ENCODE results near the gene VPS25. TPM values are rescaled to one million over a fixed set of nuclear protein-coding genes. Genes with fewer than 3 reads are reported as not detected.
"Not testable (repeated sequence)": the region's sequence is repeated elsewhere in the genome, so short reads cannot be mapped to it uniquely, and the experiment has no call there.

Gene VPS25
- polyA plus RNA-seq, 3 donors, result 87.8 to 95.9 (median 90.9) TPM

- no peak for DNase-seq
Observed at GRCh38 chr17:42760652-42761581, 12.3 kb upstream of the VPS25 start, which contains the start of gene RAMP2. Gene RAMP2, plus strand, starts transcription at chr17:42761227. Its CDS starts 35 bp downstream, at chr17:42761262.

GRCh38 chr17:42761638-42762037 is 11.6 kb upstream of the VPS25 start:
- no peak for DNase-seq

GRCh38 chr17:42766124-42766523 is 7.1 kb upstream of the VPS25 start:
- DNase-seq, result no peak

- DNase-seq, result no peak
Observed at GRCh38 chr17:42767512-42767911, 5.7 kb upstream of the VPS25 start.

GRCh38 chr17:42768006-42768405 is 5.2 kb upstream of the VPS25 start:
- DNase-seq, result not testable (repeated sequence)

GRCh38 chr17:42769964-42770363 is 3.3 kb upstream of the VPS25 start:
- not testable (repeated sequence) for DNase-seq

GRCh38 chr17:42772945-42773289 is 332 bp upstream of the VPS25 start:
- DNase-seq, result no peak

- DNase-seq, result no peak
Observed at GRCh38 chr17:42774066-42774745, 957 bp downstream of the VPS25 start.

- DNase-seq, result no peak
Observed at GRCh38 chr17:42775534-42776098, 2.4 kb downstream of the VPS25 start.

GRCh38 chr17:42778570-42778969 is 5.3 kb downstream of the VPS25 start:
- DNase-seq, result no peak

- no peak for DNase-seq
Observed at GRCh38 chr17:42779304-42779935, 6.2 kb downstream of the VPS25 start.

GRCh38 chr17:42779936-42780850 is 6.9 kb downstream of the VPS25 start, which contains the start of gene WNK4:
Gene WNK4, plus strand, starts transcription at chr17:42780610. Its CDS starts 89 bp downstream, at chr17:42780699.
- no peak for DNase-seq

- DNase-seq, result no peak
Observed at GRCh38 chr17:42780851-42781638, 7.8 kb downstream of the VPS25 start.

- no peak for DNase-seq
Observed at GRCh38 chr17:42781639-42782165, 8.5 kb downstream of the VPS25 start.

GRCh38 chr17:42782166-42783061 is 9.2 kb downstream of the VPS25 start:
- no peak for DNase-seq

- no peak for DNase-seq
Observed at GRCh38 chr17:42783062-42783790, 10.0 kb downstream of the VPS25 start.

GRCh38 chr17:42783791-42784138 is 10.5 kb downstream of the VPS25 start:
- no peak for DNase-seq

GRCh38 chr17:42784409-42784808 is 11.2 kb downstream of the VPS25 start:
- DNase-seq, result no peak

Data from renal pelvis (tissue), 4 donors.